HepG2 (cell line): Measurements from ENCODE around the gene C2CD3. TPM values are rescaled to one million over a fixed set of nuclear protein-coding genes. Genes with fewer than 3 reads are reported as not detected.

ENCODE experiments used
- BHLHE40 ChIP-seq: IDR thresholded peaks from 2 replicates; pipeline ENCODE4 v1.6.1; 2011; ENCODE audit warnings: low read length, improper control_type of control experiment
- FOXA1 ChIP-seq, 2 experiments: fragments of 450-650 bp in 1 of 2; sonication (generic) in 1 of 2; formaldehyde crosslinking in 1 of 2; IDR thresholded peaks; 2 replicates each; pipeline versions ENCODE4 v1.4.0 to v1.6.1; 2016 to 2020; ENCODE audit warnings: missing genetic modification reagents in 1 of 2
- KDM5B ChIP-seq: sonication (generic); formaldehyde crosslinking; IDR thresholded peaks from 2 replicates; pipeline ENCODE4 v1.4.0; 2020; ENCODE audit warnings: missing genetic modification reagents, mild to moderate bottlenecking, borderline replicate concordance
- MIER2 ChIP-seq: IDR thresholded peaks from 2 replicates; pipeline ENCODE4 v1.6.1; 2016; ENCODE audit warnings: missing biosample characterization, missing genetic modification reagents
- SP1 ChIP-seq, 2 experiments: fragments of 450-650 bp in 1 of 2; sonication (generic) in 1 of 2; formaldehyde crosslinking in 1 of 2; IDR thresholded peaks; 2 replicates each; pipeline versions ENCODE4 v1.4.0 to v1.6.1; 2016 to 2020; ENCODE audit warnings: missing genetic modification reagents in 1 of 2
- SSRP1 ChIP-seq: IDR thresholded peaks from 2 replicates; pipeline ENCODE4 v1.6.1; 2016; ENCODE audit warnings: control low read depth
- ZNF20 ChIP-seq: sonication (generic); formaldehyde crosslinking; IDR thresholded peaks from 2 replicates; pipeline ENCODE4 v1.4.0; 2020; ENCODE audit warnings: mild to moderate bottlenecking, moderate library complexity, missing genetic modification reagents
- ZNF660 ChIP-seq: sonication (generic); formaldehyde crosslinking; IDR thresholded peaks from 2 replicates; pipeline ENCODE4 v1.5.1; 2020; ENCODE audit warnings: mild to moderate bottlenecking, low read depth, missing genetic modification reagents, borderline replicate concordance
- ZNF775 ChIP-seq: sonication (generic); formaldehyde crosslinking; IDR thresholded peaks from 2 replicates; pipeline ENCODE4 v1.4.0; 2020; ENCODE audit warnings: missing genetic modification reagents, mild to moderate bottlenecking, moderate library complexity, borderline replicate concordance
- ZNF777 ChIP-seq: sonication (generic); formaldehyde crosslinking; IDR thresholded peaks from 2 replicates; pipeline ENCODE4 v1.4.0; 2020; ENCODE audit warnings: missing genetic modification reagents
- polyA plus RNA-seq, 8 experiments: library from polyadenylated mRNA; depleted of rRNA in 3 of 8; stranded (reverse) in 7 of 8; unstranded in 1 of 8; fragments of >200 nt; fragmentation: Illumina TruSeq in 4 of 8; extraction: Trizol in 4 of 8; gene quantifications; 2 replicates each; pipeline versions ENCODE4 v1.2.1 to v1.2.3, GENCODE V29; 2011 to 2016; ENCODE audit warnings: low read depth in 4 of 8, missing spikeins in 1 of 8, mixed read lengths in 1 of 8; ENCODE audit not compliant: insufficient read depth in 1 of 8
- total RNA-seq, 5 experiments: library from RNA; depleted of rRNA; stranded (reverse); fragments of >200 nt; fragmentation: Illumina TruSeq; extraction: Trizol; gene quantifications; 2 replicates each; pipeline ENCODE4 v1.2.3, GENCODE V29; 2016; ENCODE audit warnings: low read depth in 1 of 5
- TF ChIP-seq, protein P1 (sequence below): sonication (generic); formaldehyde crosslinking; IDR thresholded peaks from 2 replicates; pipeline ENCODE4 v1.5.1; 2020; ENCODE audit warnings: missing genetic modification reagents, mild to moderate bottlenecking, borderline replicate concordance
- TF ChIP-seq, protein P2 (sequence below): IDR thresholded peaks from 2 replicates; pipeline ENCODE4 v1.6.1; 2016; ENCODE audit warnings: low read depth

C2CD3 gene
- total and polyA plus RNA-seq, 2 of the 13 experiments (the other 11 are each of a cell fraction or from before 2014, with no cell fraction given) = 5.5 to 6.4 TPM

DNA sequence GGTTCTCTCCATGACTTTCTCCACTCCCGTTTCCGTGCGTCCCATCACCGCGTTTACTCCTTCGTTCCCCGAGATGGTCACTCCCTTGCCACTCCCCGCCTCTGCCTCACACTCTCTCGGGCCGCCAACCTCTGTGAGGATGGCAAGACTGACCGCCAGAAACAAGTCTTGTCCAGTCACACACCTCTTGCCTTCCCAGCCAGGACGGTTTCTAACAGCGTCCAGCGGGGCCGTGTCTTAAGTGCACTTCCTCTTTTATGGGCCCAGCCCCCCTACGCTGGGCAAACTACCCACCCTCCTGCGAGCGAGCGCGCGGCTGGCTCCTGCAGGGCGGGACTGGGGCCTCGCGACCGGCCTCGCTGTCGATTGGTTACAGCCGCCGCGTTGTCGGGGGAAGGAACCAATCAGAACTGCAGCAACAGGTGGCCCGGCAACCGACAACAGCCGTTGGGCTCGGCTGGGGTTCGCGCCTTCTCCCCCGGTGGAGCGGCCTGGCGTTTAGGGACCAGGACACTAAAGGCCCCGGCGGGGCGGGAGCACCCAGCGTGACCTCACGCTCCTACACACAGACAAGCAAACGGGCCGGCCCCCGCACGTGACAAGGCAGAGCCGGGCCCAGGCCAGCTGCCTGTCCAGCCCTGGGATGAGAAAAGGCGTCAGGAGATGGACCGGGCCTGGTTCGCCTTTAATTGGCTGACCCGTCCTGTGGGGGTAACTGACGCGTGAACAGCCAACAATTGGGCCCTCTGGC, 187.6 kb downstream of the C2CD3 start (continued):
- peak; percentile 21; the same call in 1 of the 2 replicates for TF ChIP-seq ZNF660
- no peak for TF ChIP-seq SP1 (IDR thresholded peaks at IDR 0.05)
- TF ChIP-seq SP1 (CRISPR knock-in tag; IDR thresholded peaks at IDR 0.05) = peak; percentile 38; the same call in 1 of the 2 replicates
- peak; percentile 82; the same call in 1 of the 2 replicates for TF ChIP-seq KDM5B (CRISPR knock-in tag)
- no peak for TF ChIP-seq SSRP1 (CRISPR knock-in tag)
- TF ChIP-seq BHLHE40 = peak; percentile 91
- TF ChIP-seq ZNF777 (CRISPR knock-in tag) = peak; percentile 42; the same call in 1 of the 2 replicates
- TF ChIP-seq FOXA1 (IDR thresholded peaks at IDR 0.05) = no peak
- TF ChIP-seq FOXA1 (CRISPR knock-in tag; IDR thresholded peaks at IDR 0.05) = peak; percentile 10; the same call in 1 of the 2 replicates
- TF ChIP-seq MIER2 (CRISPR knock-in tag) = no peak; the same call in 1 of the 2 replicates
- peak; percentile 80 for TF ChIP-seq ZNF775 (CRISPR knock-in tag)
- no peak for TF ChIP-seq ZNF20 (CRISPR knock-in tag)
- TF ChIP-seq, protein P1, sequence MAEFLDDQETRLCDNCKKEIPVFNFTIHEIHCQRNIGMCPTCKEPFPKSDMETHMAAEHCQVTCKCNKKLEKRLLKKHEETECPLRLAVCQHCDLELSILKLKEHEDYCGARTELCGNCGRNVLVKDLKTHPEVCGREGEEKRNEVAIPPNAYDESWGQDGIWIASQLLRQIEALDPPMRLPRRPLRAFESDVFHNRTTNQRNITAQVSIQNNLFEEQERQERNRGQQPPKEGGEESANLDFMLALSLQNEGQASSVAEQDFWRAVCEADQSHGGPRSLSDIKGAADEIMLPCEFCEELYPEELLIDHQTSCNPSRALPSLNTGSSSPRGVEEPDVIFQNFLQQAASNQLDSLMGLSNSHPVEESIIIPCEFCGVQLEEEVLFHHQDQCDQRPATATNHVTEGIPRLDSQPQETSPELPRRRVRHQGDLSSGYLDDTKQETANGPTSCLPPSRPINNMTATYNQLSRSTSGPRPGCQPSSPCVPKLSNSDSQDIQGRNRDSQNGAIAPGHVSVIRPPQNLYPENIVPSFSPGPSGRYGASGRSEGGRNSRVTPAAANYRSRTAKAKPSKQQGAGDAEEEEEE = no peak
- TF ChIP-seq, protein P2, sequence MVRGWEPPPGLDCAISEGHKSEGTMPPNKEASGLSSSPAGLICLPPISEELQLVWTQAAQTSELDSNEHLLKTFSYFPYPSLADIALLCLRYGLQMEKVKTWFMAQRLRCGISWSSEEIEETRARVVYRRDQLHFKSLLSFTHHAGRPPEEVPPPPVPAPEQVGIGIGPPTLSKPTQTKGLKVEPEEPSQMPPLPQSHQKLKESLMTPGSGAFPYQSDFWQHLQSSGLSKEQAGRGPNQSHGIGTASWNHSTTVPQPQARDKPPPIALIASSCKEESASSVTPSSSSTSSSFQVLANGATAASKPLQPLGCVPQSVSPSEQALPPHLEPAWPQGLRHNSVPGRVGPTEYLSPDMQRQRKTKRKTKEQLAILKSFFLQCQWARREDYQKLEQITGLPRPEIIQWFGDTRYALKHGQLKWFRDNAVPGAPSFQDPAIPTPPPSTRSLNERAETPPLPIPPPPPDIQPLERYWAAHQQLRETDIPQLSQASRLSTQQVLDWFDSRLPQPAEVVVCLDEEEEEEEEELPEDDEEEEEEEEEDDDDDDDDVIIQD (CRISPR knock-in tag) = 0 out of 2 replicates have a peak, but pooled peaks have one; percentile 53
